NCI-H2196 (cell line): ENCODE data around the gene KLRC3.
"Not testable (repeated sequence)": the region's sequence is repeated elsewhere in the genome, so short reads cannot be mapped to it uniquely, and the experiment has no call there.

Experiments used
- DNase-seq: peaks from one replicate; lab custom pipeline; 2025; ENCODE audit not compliant: unreplicated experiment; lab: John Stamatoyannopoulos, UW

KLRC3 gene

GRCh38 chr12:10404798-10405197 is 15.6 kb downstream of the KLRC3 start:
- no peak for DNase-seq

GRCh38 chr12:10400829-10401228 is 19.6 kb downstream of the KLRC3 start:
- DNase-seq: no peak

GRCh38 chr12:10398168-10398567 is 22.2 kb downstream of the KLRC3 start:
- DNase-seq: no peak

GRCh38 chr12:10397296-10397695 is 23.1 kb downstream of the KLRC3 start:
- DNase-seq: no peak

GRCh38 chr12:10396176-10396575 is 24.2 kb downstream of the KLRC3 start:
- DNase-seq: not testable (repeated sequence)

GRCh38 chr12:10395390-10395998 is 24.9 kb downstream of the KLRC3 start:
- peak; percentile 54 for DNase-seq

- not testable (repeated sequence) for DNase-seq
Measured at GRCh38 chr12:10394531-10395152, 25.8 kb downstream of the KLRC3 start.

GRCh38 chr12:10393291-10393690 is 27.1 kb downstream of the KLRC3 start:
- no peak for DNase-seq

- DNase-seq: peak; percentile 69
Measured at GRCh38 chr12:10392394-10392930, 27.9 kb downstream of the KLRC3 start.

GRCh38 chr12:10390991-10391390 is 29.4 kb downstream of the KLRC3 start:
- DNase-seq: not testable (repeated sequence)

GRCh38 chr12:10389904-10390303 is 30.5 kb downstream of the KLRC3 start, which contains the start of gene KLRK1:
Gene KLRK1, minus strand, starts transcription at chr12:10390041. Its CDS starts 1,231 bp downstream, at chr12:10388810.
- no peak for DNase-seq

GRCh38 chr12:10388624-10389413 is 31.6 kb downstream of the KLRC3 start:
- no peak for DNase-seq

GRCh38 chr12:10387498-10387897 is 32.9 kb downstream of the KLRC3 start:
- not testable (repeated sequence) for DNase-seq

GRCh38 chr12:10386857-10387256 is 33.5 kb downstream of the KLRC3 start:
- no peak for DNase-seq

- no peak for DNase-seq
Measured at GRCh38 chr12:10385166-10385613, 35.2 kb downstream of the KLRC3 start.

- DNase-seq: no peak
Measured at GRCh38 chr12:10384191-10384590, 36.2 kb downstream of the KLRC3 start.

GRCh38 chr12:10381928-10382628 is 38.3 kb downstream of the KLRC3 start:
- DNase-seq: no peak

GRCh38 chr12:10378737-10379136 is 41.7 kb downstream of the KLRC3 start:
- DNase-seq: not testable (repeated sequence)

- no peak for DNase-seq
Measured at GRCh38 chr12:10374624-10375018, 45.8 kb downstream of the KLRC3 start.

GRCh38 chr12:10372559-10372958 is 47.8 kb downstream of the KLRC3 start:
- no peak for DNase-seq
